Mesendoderm (in vitro differentiated cells): ENCODE measurements around the gene SH3RF1.

ENCODE experiments used
- DNase-seq: peaks from one replicate; pipeline ENCODE4 v3.0.0; 2013
- H2AK5ac ChIP-seq: 2 replicates; pipeline ENCODE4 v1.6.1; 2013; ENCODE audit warnings: low read length, inconsistent platforms
- H2BK120ac ChIP-seq: 2 replicates; pipeline ENCODE4 v1.6.1; 2013; ENCODE audit warnings: low read depth, mild to moderate bottlenecking, low read length, moderate library complexity, mixed read lengths
- H2BK15ac ChIP-seq: replicated peaks from 2 replicates; pipeline ENCODE4 v1.6.1; 2013; ENCODE audit warnings: low read depth, mild to moderate bottlenecking, moderate library complexity
- H2BK5ac ChIP-seq: 2 replicates; pipeline ENCODE4 v1.6.1; 2013; ENCODE audit warnings: low read length, inconsistent platforms
- H3K18ac ChIP-seq: 2 replicates; pipeline ENCODE4 v1.6.1; 2013; ENCODE audit warnings: mild to moderate bottlenecking, low read length, mixed read lengths
- H3K23ac ChIP-seq: one replicate; pipeline ENCODE4 v1.6.1; 2013; ENCODE audit warnings: low read length
- H3K27ac ChIP-seq: 2 replicates; pipeline ENCODE4 v1.5.1; 2013; ENCODE audit warnings: low read depth, mild to moderate bottlenecking, inconsistent platforms, low read length, moderate library complexity
- H3K27me3 ChIP-seq: 2 replicates; pipeline ENCODE4 v1.6.1; 2013; ENCODE audit warnings: low read length, control low read depth, mild to moderate bottlenecking, inconsistent platforms; ENCODE audit not compliant: insufficient read depth, poor library complexity
- H3K36me3 ChIP-seq: 2 replicates; pipeline ENCODE4 v1.6.1; 2013; ENCODE audit warnings: low read length, inconsistent platforms; ENCODE audit not compliant: control insufficient read depth, insufficient read depth
- H3K4ac ChIP-seq: one replicate; pipeline ENCODE4 v1.6.1; 2013; ENCODE audit warnings: low read depth, mild to moderate bottlenecking, low read length, moderate library complexity
- H3K4me1 ChIP-seq: 2 replicates; pipeline ENCODE4 v1.6.1; 2013; ENCODE audit warnings: low read depth, low read length, inconsistent platforms; ENCODE audit not compliant: control insufficient read depth
- H3K4me2 ChIP-seq: 2 replicates; pipeline ENCODE4 v1.6.1; 2013; ENCODE audit warnings: low read length
- H3K4me3 ChIP-seq: 2 replicates; pipeline ENCODE4 v1.5.1; 2013; ENCODE audit warnings: mild to moderate bottlenecking, low read length
- H3K56ac ChIP-seq: one replicate; pipeline ENCODE4 v1.6.1; 2013; ENCODE audit warnings: low read length
- H3K79me1 ChIP-seq: 2 replicates; pipeline ENCODE4 v1.6.1; 2013; ENCODE audit warnings: low read length, inconsistent platforms
- H3K79me2 ChIP-seq: 2 replicates; pipeline ENCODE4 v1.6.1; 2013; ENCODE audit warnings: mild to moderate bottlenecking, low read length; ENCODE audit not compliant: control insufficient read depth, insufficient read depth
- H3K9ac ChIP-seq: 2 replicates; pipeline ENCODE4 v1.6.1; 2013; ENCODE audit warnings: low read length, inconsistent platforms
- H4K5ac ChIP-seq: one replicate; pipeline ENCODE4 v1.6.1; 2013; ENCODE audit warnings: low read length
- H4K8ac ChIP-seq: one replicate; pipeline ENCODE4 v1.6.1; 2013; ENCODE audit warnings: low read depth, mild to moderate bottlenecking, control low read depth, low read length, moderate library complexity
- WGBS: extraction: QIAGEN DNeasy Blood & Tissue Kit; methylation state at CpG from one replicate; pipeline ENCODE4 v1.1.7; 2013; ENCODE audit warnings: low lambda C conversion rate, missing lambda C conversion rate; ENCODE audit not compliant: insufficient coverage; ENCODE audit errors: extremely low coverage; 5-methylcytosine and 5-hydroxymethylcytosine counted together

SH3RF1 gene

GRCh38 chr4:169239221-169239905 lies 31.4 kb downstream of the SH3RF1 start:
- Histone ChIP-seq H3K23ac (no peak overlapping the region), H3K4ac (no peak overlapping the region), H2BK5ac (no peak overlapping the region), H3K56ac (no peak overlapping the region), H3K27ac (no peak overlapping the region), H2AK5ac (no peak overlapping the region), H3K18ac (no peak overlapping the region), H4K8ac (peak overlapping the region; percentile 28), H2BK120ac (no peak overlapping the region), H3K79me1 (peaks cover 24% of the 10 kb centered on the region), H4K5ac (no peak overlapping the region), H2BK15ac (no peak overlapping the region), H3K79me2 (peaks cover 38% of the 10 kb centered on the region), H3K4me1 (peaks cover 6% of the 10 kb centered on the region), H3K4me3 (no peak overlapping the region), H3K36me3 (no peaks in the 10 kb centered on the region), H3K4me2 (no peak overlapping the region), H3K9ac (no peak overlapping the region), H3K27me3 (no peaks in the 10 kb centered on the region)
- DNase-seq: no peak
- no CpG with 5 or more reads among the region's 7 CpGs for WGBS

- Histone ChIP-seq H4K5ac (no peak overlapping the region), H3K4ac (no peak overlapping the region), H3K18ac (no peak overlapping the region), H3K4me3 (no peak overlapping the region), H2BK15ac (no peak overlapping the region), H3K4me1 (no peaks in the 10 kb centered on the region), H3K23ac (no peak overlapping the region), H3K79me2 (peaks cover 33% of the 10 kb centered on the region), H3K27me3 (no peaks in the 10 kb centered on the region), H3K9ac (no peak overlapping the region), H2AK5ac (no peak overlapping the region), H2BK5ac (no peak overlapping the region), H3K56ac (no peak overlapping the region), H4K8ac (no peak overlapping the region), H3K27ac (no peak overlapping the region), H2BK120ac (no peak overlapping the region), H3K4me2 (no peak overlapping the region), H3K36me3 (no peaks in the 10 kb centered on the region), H3K79me1 (peaks cover 24% of the 10 kb centered on the region)
- no peak for DNase-seq
- no CpG with 5 or more reads among the region's 1 CpG for WGBS
Measured at GRCh38 chr4:169238445-169238844, 32.3 kb downstream of the SH3RF1 start.

- Histone ChIP-seq H2BK5ac (no peak overlapping the region), H3K4me3 (no peak overlapping the region), H2BK15ac (no peak overlapping the region), H3K23ac (no peak overlapping the region), H2BK120ac (no peak overlapping the region), H3K18ac (no peak overlapping the region), H3K4me1 (no peaks in the 10 kb centered on the region), H3K4me2 (no peak overlapping the region), H3K36me3 (no peaks in the 10 kb centered on the region), H3K27me3 (no peaks in the 10 kb centered on the region), H3K4ac (no peak overlapping the region), H3K79me1 (peaks cover 23% of the 10 kb centered on the region), H3K79me2 (peaks cover 26% of the 10 kb centered on the region), H2AK5ac (no peak overlapping the region), H3K9ac (no peak overlapping the region), H3K56ac (no peak overlapping the region), H4K5ac (no peak overlapping the region), H3K27ac (no peak overlapping the region), H4K8ac (no peak overlapping the region)
- DNase-seq: no peak
- WGBS: no CpG with 5 or more reads among the region's 6 CpGs
Measured at GRCh38 chr4:169236873-169237626, 33.7 kb downstream of the SH3RF1 start.

GRCh38 chr4:169236078-169236477 lies 34.7 kb downstream of the SH3RF1 start:
- Histone ChIP-seq H3K56ac (no peak overlapping the region), H3K23ac (no peak overlapping the region), H4K5ac (no peak overlapping the region), H3K27ac (no peak overlapping the region), H3K27me3 (no peaks in the 10 kb centered on the region), H3K18ac (no peak overlapping the region), H3K79me1 (peaks cover 21% of the 10 kb centered on the region), H2BK120ac (no peak overlapping the region), H3K9ac (no peak overlapping the region), H3K79me2 (peaks cover 20% of the 10 kb centered on the region), H2AK5ac (no peak overlapping the region), H2BK15ac (no peak overlapping the region), H3K4me2 (no peak overlapping the region), H3K4me3 (no peak overlapping the region), H3K4me1 (no peaks in the 10 kb centered on the region), H3K36me3 (no peaks in the 10 kb centered on the region), H4K8ac (no peak overlapping the region), H2BK5ac (no peak overlapping the region), H3K4ac (no peak overlapping the region)
- WGBS: no CpG with 5 or more reads among the region's 6 CpGs
- no peak for DNase-seq

- H4K8ac ChIP-seq: no peak overlapping the region
- no peak overlapping the region for H3K27ac ChIP-seq
- H3K4ac ChIP-seq: no peak overlapping the region
- no CpG with 5 or more reads among the region's 7 CpGs for WGBS
- no peaks in the 10 kb centered on the region for H3K36me3 ChIP-seq
- no peak overlapping the region for H4K5ac ChIP-seq
- H3K79me2 ChIP-seq: peaks cover 17% of the 10 kb centered on the region
- no peaks in the 10 kb centered on the region for H3K27me3 ChIP-seq
- no peaks in the 10 kb centered on the region for H3K4me1 ChIP-seq
- no peak overlapping the region for H3K23ac ChIP-seq
- H3K79me1 ChIP-seq: peaks cover 19% of the 10 kb centered on the region
- no peak overlapping the region for H3K56ac ChIP-seq
- no peak overlapping the region for H3K4me3 ChIP-seq
- no peak overlapping the region for H3K18ac ChIP-seq
- DNase-seq: no peak
- no peak overlapping the region for H3K4me2 ChIP-seq
- H2BK120ac ChIP-seq: no peak overlapping the region
- H3K9ac ChIP-seq: no peak overlapping the region
- no peak overlapping the region for H2BK5ac ChIP-seq
- H2AK5ac ChIP-seq: no peak overlapping the region
- H2BK15ac ChIP-seq: no peak overlapping the region
Measured at GRCh38 chr4:169234137-169234855, 36.5 kb downstream of the SH3RF1 start.
